Calu3 (cell line): Measurements from ENCODE around the gene HIBCH. TPM values are rescaled to one million over a fixed set of nuclear protein-coding genes. Genes with fewer than 3 reads are reported as not detected.

ENCODE experiments used
- Bru-seq: library from RNA; stranded (reverse); fragments of 400-500 nt; gene quantifications from one replicate; lab custom pipeline; 2021; lab: Mats Ljungman, UMichigan
- BruChase-seq, 2 experiments: library from RNA; stranded (reverse); fragments of 400-500 nt; gene quantifications; one replicate each; lab custom pipeline; 2021; lab: Mats Ljungman, UMichigan
- BruUV-seq: library from RNA; stranded (reverse); fragments of 400-500 nt; replicated peaks from 2 replicates; lab custom pipeline; 2021; lab: Mats Ljungman, UMichigan
- CTCF ChIA-PET: fragments of 300-600 bp; sonication (Branson Sonifier 250); formaldehyde crosslinking; loops from one replicate; lab custom pipeline; 2022; ENCODE audit warnings: antibody characterized with exemption; lab: Charles Lee
- DNase-seq: peaks from one replicate; pipeline ENCODE4 v3.0.0; 2022
- H3K27ac Mint-ChIP-seq: one replicate; pipeline ENCODE4 v1.8.0; 2022; ENCODE audit warnings: mixed read lengths; ENCODE audit not compliant: unreplicated experiment
- H3K27me3 Mint-ChIP-seq: one replicate; pipeline ENCODE4 v1.8.0; 2022; ENCODE audit warnings: mixed read lengths; ENCODE audit not compliant: unreplicated experiment
- H3K36me3 Mint-ChIP-seq: one replicate; pipeline ENCODE4 v1.8.0; 2022; ENCODE audit warnings: mild to moderate bottlenecking, moderate library complexity, mixed read lengths; ENCODE audit not compliant: insufficient read depth, unreplicated experiment
- H3K4me1 Mint-ChIP-seq: one replicate; pipeline ENCODE4 v1.8.0; 2022; ENCODE audit warnings: mild to moderate bottlenecking, low read depth, mixed read lengths; ENCODE audit not compliant: unreplicated experiment
- H3K4me3 Mint-ChIP-seq: one replicate; pipeline ENCODE4 v1.8.0; 2022; ENCODE audit warnings: mild to moderate bottlenecking, low read depth, moderate library complexity, mixed read lengths; ENCODE audit not compliant: unreplicated experiment
- H3K9me3 Mint-ChIP-seq: one replicate; pipeline ENCODE4 v1.8.0; 2022; ENCODE audit warnings: low read depth, mixed read lengths; ENCODE audit not compliant: unreplicated experiment
- intact Hi-C: fragments of 100-400 bp; cut with micrococcal nuclease; formaldehyde crosslinking; loops from one replicate; pipeline ENCODE4 v1.10.0; 2022; ENCODE audit not compliant: unreplicated experiment
- long read RNA-seq: library from polyadenylated mRNA; stranded (forward); transcript quantifications from one replicate; pipeline ENCODE4 v2.0.0, GENCODE V29; 2022
- total RNA-seq: library from RNA; stranded (reverse); gene quantifications from 2 replicates; pipeline ENCODE4 v1.2.3, GENCODE V29; 2022
- TF ChIP-seq, protein P1 (sequence below): fragments of 200-600 bp; IDR thresholded peaks from one replicate; pipeline ENCODE4 v1.8.0; 2022; ENCODE audit warnings: antibody characterized with exemption; ENCODE audit not compliant: unreplicated experiment

Gene HIBCH
- 35.1 and 44.6 TPM in 2 replicates for total RNA-seq
- percentile 78 among the genes with signal in this experiment for Bru-seq, nascent RNA
- percentile 78 among the genes with signal in this experiment for BruChase-seq, experiment 1, labeled RNA remaining after a 6-hour chase
- percentile 84 among the genes with signal in this experiment for BruChase-seq, experiment 2, labeled RNA remaining after a 2-hour chase
- long read RNA-seq, transcript HIBCH-202 (13 exons, 2,463 nt) = minor isoform, 9 of 88 reads
- long read RNA-seq, transcript HIBCH-201 (14 exons, 1,939 nt) = major isoform, 63 of 88 reads
- long read RNA-seq, partial matches to known transcripts = 2 of 88 reads
- long read RNA-seq, other reads (novel, unspliced or antisense) = 14 of 88 reads

- H3K27ac Mint-ChIP-seq = peak within 1 kb of the TSS; percentile 78
- CTCF ChIA-PET = interaction anchor here (0.7 to 1.3 kb wide), 5 partner anchors 23 to 236 kb away, joined by 3 to 5 read pairs (median 3); no protein-coding TSS in a partner anchor
- peak; percentile 98 for DNase-seq
- peaks cover 21% of the 10 kb centered on the region for H3K36me3 Mint-ChIP-seq
- intact Hi-C loops = no loop called here
- no peaks in the 10 kb centered on the region for H3K27me3 Mint-ChIP-seq
- H3K4me3 Mint-ChIP-seq = peak within 1 kb of the TSS; percentile 86
- peaks cover 34% of the 10 kb centered on the region for H3K4me1 Mint-ChIP-seq
- no peaks in the 10 kb centered on the region for H3K9me3 Mint-ChIP-seq
- TF ChIP-seq, protein P1, sequence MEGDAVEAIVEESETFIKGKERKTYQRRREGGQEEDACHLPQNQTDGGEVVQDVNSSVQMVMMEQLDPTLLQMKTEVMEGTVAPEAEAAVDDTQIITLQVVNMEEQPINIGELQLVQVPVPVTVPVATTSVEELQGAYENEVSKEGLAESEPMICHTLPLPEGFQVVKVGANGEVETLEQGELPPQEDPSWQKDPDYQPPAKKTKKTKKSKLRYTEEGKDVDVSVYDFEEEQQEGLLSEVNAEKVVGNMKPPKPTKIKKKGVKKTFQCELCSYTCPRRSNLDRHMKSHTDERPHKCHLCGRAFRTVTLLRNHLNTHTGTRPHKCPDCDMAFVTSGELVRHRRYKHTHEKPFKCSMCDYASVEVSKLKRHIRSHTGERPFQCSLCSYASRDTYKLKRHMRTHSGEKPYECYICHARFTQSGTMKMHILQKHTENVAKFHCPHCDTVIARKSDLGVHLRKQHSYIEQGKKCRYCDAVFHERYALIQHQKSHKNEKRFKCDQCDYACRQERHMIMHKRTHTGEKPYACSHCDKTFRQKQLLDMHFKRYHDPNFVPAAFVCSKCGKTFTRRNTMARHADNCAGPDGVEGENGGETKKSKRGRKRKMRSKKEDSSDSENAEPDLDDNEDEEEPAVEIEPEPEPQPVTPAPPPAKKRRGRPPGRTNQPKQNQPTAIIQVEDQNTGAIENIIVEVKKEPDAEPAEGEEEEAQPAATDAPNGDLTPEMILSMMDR = peak; percentile 56
- BruUV-seq = no TSS peak
Measured at GRCh38 chr2:190319555-190320498, at the start of gene HIBCH. TSS of gene HIBCH (minus strand) at chr2:190319826. CDS start at chr2:190319750, 76 bp downstream.

DNA sequence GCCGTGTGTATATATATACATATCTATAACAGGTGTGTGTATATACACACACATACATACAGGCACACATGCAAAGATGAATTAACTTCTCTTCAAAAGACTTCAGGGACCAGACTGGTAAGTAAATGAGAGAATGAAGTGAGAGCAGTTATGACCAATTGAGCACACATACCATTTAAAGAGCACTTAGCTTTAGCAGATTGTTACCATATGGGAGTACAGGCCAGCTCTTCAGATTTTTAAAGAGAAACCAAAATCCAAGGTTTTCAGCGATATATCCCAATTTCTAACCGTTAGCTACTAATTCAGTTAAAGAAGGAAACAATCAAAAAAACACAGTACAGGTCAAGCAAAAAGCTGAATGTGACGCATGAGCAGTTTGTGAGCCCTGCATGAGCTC lies 47.5 kb upstream of the HIBCH start:
- BruUV-seq = no TSS peak
- CTCF ChIA-PET = no interaction called here
- Mint-ChIP-seq H3K27ac (no peak overlapping the region), H3K4me3 (no peak overlapping the region), H3K9me3 (no peaks in the 10 kb centered on the region), H3K36me3 (no peaks in the 10 kb centered on the region), H3K4me1 (no peaks in the 10 kb centered on the region), H3K27me3 (no peaks in the 10 kb centered on the region)
- no peak for DNase-seq
- TF ChIP-seq, protein P1 = no peak
- intact Hi-C loops = no loop called here

- intact Hi-C loops = no loop called here
Measured at GRCh38 chr2:190366248-190366753, 46.7 kb upstream of the HIBCH start.

More at GRCh38 chr2:190366248-190366753, 46.7 kb upstream of the HIBCH start:
- Mint-ChIP-seq H3K27me3 (no peaks in the 10 kb centered on the region), H3K36me3 (no peaks in the 10 kb centered on the region), H3K4me1 (no peaks in the 10 kb centered on the region), H3K4me3 (no peak overlapping the region), H3K27ac (no peak overlapping the region), H3K9me3 (no peaks in the 10 kb centered on the region)
- TF ChIP-seq, protein P1 = no peak
- BruUV-seq = no TSS peak
- CTCF ChIA-PET = interaction anchor here (1.3 kb wide), 1 partner anchor 22 kb away, joined by 4 read pairs; no protein-coding TSS in a partner anchor
- no peak for DNase-seq
